ENCODE measurements around the gene LIAS.
"Not testable (repeated sequence)": the region's sequence is repeated elsewhere in the genome, so short reads cannot be mapped to it uniquely, and the experiment has no call there.

GRCh38 chr4:39515669-39516401, 57.0 kb downstream of the LIAS start:
- TF ChIP-seq, protein P1, sequence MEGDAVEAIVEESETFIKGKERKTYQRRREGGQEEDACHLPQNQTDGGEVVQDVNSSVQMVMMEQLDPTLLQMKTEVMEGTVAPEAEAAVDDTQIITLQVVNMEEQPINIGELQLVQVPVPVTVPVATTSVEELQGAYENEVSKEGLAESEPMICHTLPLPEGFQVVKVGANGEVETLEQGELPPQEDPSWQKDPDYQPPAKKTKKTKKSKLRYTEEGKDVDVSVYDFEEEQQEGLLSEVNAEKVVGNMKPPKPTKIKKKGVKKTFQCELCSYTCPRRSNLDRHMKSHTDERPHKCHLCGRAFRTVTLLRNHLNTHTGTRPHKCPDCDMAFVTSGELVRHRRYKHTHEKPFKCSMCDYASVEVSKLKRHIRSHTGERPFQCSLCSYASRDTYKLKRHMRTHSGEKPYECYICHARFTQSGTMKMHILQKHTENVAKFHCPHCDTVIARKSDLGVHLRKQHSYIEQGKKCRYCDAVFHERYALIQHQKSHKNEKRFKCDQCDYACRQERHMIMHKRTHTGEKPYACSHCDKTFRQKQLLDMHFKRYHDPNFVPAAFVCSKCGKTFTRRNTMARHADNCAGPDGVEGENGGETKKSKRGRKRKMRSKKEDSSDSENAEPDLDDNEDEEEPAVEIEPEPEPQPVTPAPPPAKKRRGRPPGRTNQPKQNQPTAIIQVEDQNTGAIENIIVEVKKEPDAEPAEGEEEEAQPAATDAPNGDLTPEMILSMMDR (IDR thresholded peaks at IDR 0.05), result not testable (repeated sequence)
- not testable (repeated sequence) for TF ChIP-seq POLR2AphosphoS5 (IDR thresholded peaks at IDR 0.05; ENCODE audit: low read depth, low read length); SIN3A (IDR thresholded peaks at IDR 0.05; ENCODE audit: borderline replicate concordance, insufficient read depth, low read depth, low read length); TCF7L2 (IDR thresholded peaks at IDR 0.05; ENCODE audit: low read depth, low read length)

All from Panc1 (cell line).